GM21529 (cell line): ENCODE results near the gene MRGPRD.
"Not testable (repeated sequence)": the region's sequence is repeated elsewhere in the genome, so short reads cannot be mapped to it uniquely, and the experiment has no call there.

Experiments
- ATAC-seq: cut with Tn5 transposase; IDR thresholded peaks from one replicate; pipeline ENCODE4 v1.9.1; 2021; ENCODE audit not compliant: unreplicated experiment

MRGPRD gene

GRCh38 chr11:68994161-68994893 lies 13.5 kb upstream of the MRGPRD start:
- no peak for ATAC-seq

- ATAC-seq: no peak
Measured at GRCh38 chr11:68993546-68993945, 12.8 kb upstream of the MRGPRD start.

GRCh38 chr11:68992743-68993255 lies 12.0 kb upstream of the MRGPRD start:
- ATAC-seq: no peak

GRCh38 chr11:68990995-68991780 lies 10.4 kb upstream of the MRGPRD start:
- no peak for ATAC-seq

- ATAC-seq: no peak
Measured at GRCh38 chr11:68989936-68990606, 9.3 kb upstream of the MRGPRD start.

- ATAC-seq: no peak
Measured at GRCh38 chr11:68988491-68988890, 7.7 kb upstream of the MRGPRD start.

- no peak for ATAC-seq
Measured at GRCh38 chr11:68987211-68987610, 6.4 kb upstream of the MRGPRD start.

- ATAC-seq: no peak
Measured at GRCh38 chr11:68983801-68984200, 3.0 kb upstream of the MRGPRD start.

- no peak for ATAC-seq
Measured at GRCh38 chr11:68982134-68982533, 1.3 kb upstream of the MRGPRD start.

GRCh38 chr11:68979931-68980775 lies 633 bp downstream of the MRGPRD start:
- no peak for ATAC-seq

GRCh38 chr11:68978931-68979594 lies 1.7 kb downstream of the MRGPRD start:
- no peak for ATAC-seq

GRCh38 chr11:68978626-68978930 lies 2.2 kb downstream of the MRGPRD start:
- no peak for ATAC-seq

GRCh38 chr11:68977781-68978625 lies 2.8 kb downstream of the MRGPRD start:
- no peak for ATAC-seq

GRCh38 chr11:68976563-68976962 lies 4.2 kb downstream of the MRGPRD start:
- ATAC-seq: no peak

GRCh38 chr11:68976095-68976494 lies 4.7 kb downstream of the MRGPRD start:
- ATAC-seq: no peak

- ATAC-seq: no peak
Measured at GRCh38 chr11:68974421-68975194, 6.2 kb downstream of the MRGPRD start.

- not testable (repeated sequence) for ATAC-seq
Measured at GRCh38 chr11:68973706-68974105, 7.1 kb downstream of the MRGPRD start.

- no peak for ATAC-seq
Measured at GRCh38 chr11:68973219-68973618, 7.6 kb downstream of the MRGPRD start.
